ENCODE results near the gene FYB1. TPM values are rescaled to one million over a fixed set of nuclear protein-coding genes. Genes with fewer than 3 reads are reported as not detected.

The FYB1 gene
- total RNA-seq, 1 experiment from 2014 or later, result not detected

DNA sequence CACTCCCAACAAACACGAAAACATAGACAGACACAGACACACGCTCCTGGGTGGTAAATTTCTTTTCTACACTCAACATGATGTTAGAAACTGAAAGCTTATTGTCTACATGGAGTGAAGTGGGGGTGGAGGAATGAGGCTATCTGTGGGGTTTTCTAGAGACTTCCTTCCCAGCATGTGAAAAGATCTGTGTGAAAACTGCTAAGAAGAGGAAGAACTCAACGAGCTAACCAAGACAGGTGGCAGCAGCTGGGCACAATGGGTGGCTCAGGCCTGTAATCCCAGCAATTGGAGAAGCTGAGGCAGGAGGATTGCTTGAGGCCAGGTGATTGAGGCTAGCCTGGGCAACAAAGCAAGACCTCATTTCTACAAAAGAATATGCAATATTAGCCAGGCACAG, 7.6 kb downstream of the FYB1 start:
- WGBS (ENCODE audit: extremely low coverage, insufficient read length, low lambda C conversion rate), result no CpG with 5 or more reads among the region's 3 CpGs
- H3K79me1 ChIP-seq (ENCODE audit: insufficient read depth, low read depth, low read length, poor library complexity, severe bottlenecking), result no peaks in the 10 kb centered on the region
- no peak overlapping the region for H3K56ac ChIP-seq (ENCODE audit: insufficient read length, low read depth, low read length)
- no peak overlapping the region for H4K5ac ChIP-seq (ENCODE audit: insufficient read length, low read depth, low read length)
- H3K4me1 ChIP-seq (ENCODE audit: insufficient read depth, low read length), result no peaks in the 10 kb centered on the region; the same call in 1 of the 2 replicates
- Mint-ChIP-seq H3K27ac (peak overlapping the region in 1 of 3 experiments; percentile 85; a peak in 1 of 7 replicates), H3K4me1 (peaks cover 8 to 11% of the 10 kb centered on the region in 2 experiments), H3K4me3 (no peak overlapping the region), H3K27me3 (ENCODE audit: low read depth) (no peaks in the 10 kb centered on the region), H3K36me3 (ENCODE audit: insufficient read depth in 1 of 3, low read depth in 3 of 3) (no peaks in the 10 kb centered on the region; a peak in 1 of 7 replicates), H3K9me3 (no peaks in the 10 kb centered on the region; a peak in 1 of 5 replicates)
- H3K18ac ChIP-seq (ENCODE audit: insufficient read length, low read depth, low read length), result no peak overlapping the region
- H2BK20ac ChIP-seq (ENCODE audit: low read depth, low read length, poor library complexity, severe bottlenecking), result no peak overlapping the region
- H3K4me2 ChIP-seq (ENCODE audit: insufficient read depth, insufficient read length, low read length), result no peak overlapping the region
- H3K9ac ChIP-seq (ENCODE audit: extremely low read depth, insufficient read length, low read length), result no peak overlapping the region
- no peak overlapping the region for H3K14ac ChIP-seq (ENCODE audit: insufficient read depth, low read length)
- no peak for DNase-seq
- H4K20me1 ChIP-seq (ENCODE audit: control insufficient read depth, insufficient read depth, insufficient read length), result no peaks in the 10 kb centered on the region
- TF ChIP-seq, protein P1, sequence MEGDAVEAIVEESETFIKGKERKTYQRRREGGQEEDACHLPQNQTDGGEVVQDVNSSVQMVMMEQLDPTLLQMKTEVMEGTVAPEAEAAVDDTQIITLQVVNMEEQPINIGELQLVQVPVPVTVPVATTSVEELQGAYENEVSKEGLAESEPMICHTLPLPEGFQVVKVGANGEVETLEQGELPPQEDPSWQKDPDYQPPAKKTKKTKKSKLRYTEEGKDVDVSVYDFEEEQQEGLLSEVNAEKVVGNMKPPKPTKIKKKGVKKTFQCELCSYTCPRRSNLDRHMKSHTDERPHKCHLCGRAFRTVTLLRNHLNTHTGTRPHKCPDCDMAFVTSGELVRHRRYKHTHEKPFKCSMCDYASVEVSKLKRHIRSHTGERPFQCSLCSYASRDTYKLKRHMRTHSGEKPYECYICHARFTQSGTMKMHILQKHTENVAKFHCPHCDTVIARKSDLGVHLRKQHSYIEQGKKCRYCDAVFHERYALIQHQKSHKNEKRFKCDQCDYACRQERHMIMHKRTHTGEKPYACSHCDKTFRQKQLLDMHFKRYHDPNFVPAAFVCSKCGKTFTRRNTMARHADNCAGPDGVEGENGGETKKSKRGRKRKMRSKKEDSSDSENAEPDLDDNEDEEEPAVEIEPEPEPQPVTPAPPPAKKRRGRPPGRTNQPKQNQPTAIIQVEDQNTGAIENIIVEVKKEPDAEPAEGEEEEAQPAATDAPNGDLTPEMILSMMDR (conservative IDR thresholded peaks at IDR 0.05), result no peak
- no peak overlapping the region for H2AFZ ChIP-seq (ENCODE audit: low read length)
- no peak overlapping the region for H2BK12ac ChIP-seq (ENCODE audit: insufficient read length, low read depth, low read length)
- no peaks in the 10 kb centered on the region for H3K23me2 ChIP-seq (ENCODE audit: insufficient read length, low read depth, low read length, poor library complexity, severe bottlenecking)
- no peak overlapping the region for H2BK15ac ChIP-seq (ENCODE audit: low read depth, low read length)
- no peak overlapping the region for H3K27ac ChIP-seq (ENCODE audit: insufficient read length, low read depth, low read length)
- no peaks in the 10 kb centered on the region for H3K27me3 ChIP-seq (ENCODE audit: insufficient read depth, low read length)
- H2BK120ac ChIP-seq (ENCODE audit: low read depth, low read length, poor library complexity, severe bottlenecking), result no peak overlapping the region
- no peak overlapping the region for H2AK5ac ChIP-seq (ENCODE audit: insufficient read length, low read length)
- no peak overlapping the region for H3K23ac ChIP-seq (ENCODE audit: insufficient read length, low read depth, low read length)
- no peaks in the 10 kb centered on the region for H3K79me2 ChIP-seq (ENCODE audit: insufficient read depth, low read length)
- no peaks in the 10 kb centered on the region for H3K9me3 ChIP-seq (ENCODE audit: control insufficient read depth, low read depth, low read length)
- no peak overlapping the region for H3K4ac ChIP-seq (ENCODE audit: low read depth, low read length)
- H4K91ac ChIP-seq (ENCODE audit: insufficient read length, low read depth, low read length), result no peak overlapping the region
- no peak overlapping the region for H3T11ph ChIP-seq (ENCODE audit: low read length)
- H4K8ac ChIP-seq (replicated peaks; ENCODE audit: insufficient read length, low read depth, low read length), result no peak overlapping the region
- no peak overlapping the region for H2BK5ac ChIP-seq (ENCODE audit: insufficient read length, low read length)

Measured in H9 (cell line).